Astrocyte (in vitro differentiated cells and primary cell): ENCODE measurements around the gene CNOT1. TPM values are rescaled to one million over a fixed set of nuclear protein-coding genes. Genes with fewer than 3 reads are reported as not detected.

Experiments
- DNase-seq: peaks from one replicate; pipeline ENCODE4 v3.0.0-alpha.2; 2010; ENCODE audit warnings: low read depth
- FAIRE-seq: peaks from 2 replicates; lab custom pipeline; 2011; peaks lifted over from hg19 to GRCh38; lab: Jason Lieb, UNC
- H2AFZ ChIP-seq: 2 replicates; pipeline ENCODE4 v1.6.0; 2012; ENCODE audit warnings: low read depth, low read length, inconsistent platforms
- H3K27ac ChIP-seq: 2 replicates; pipeline ENCODE4 v1.5.1; 2011; ENCODE audit warnings: low read depth, low read length, inconsistent platforms
- H3K27me3 ChIP-seq: 2 replicates; pipeline ENCODE4 v1.6.0; 2011; ENCODE audit warnings: low read length, inconsistent platforms; ENCODE audit not compliant: insufficient read depth
- H3K36me3 ChIP-seq: 2 replicates; pipeline ENCODE4 v1.5.1; 2011; ENCODE audit warnings: low read length, inconsistent platforms; ENCODE audit not compliant: insufficient read depth
- H3K4me1 ChIP-seq: 2 replicates; pipeline ENCODE4 v1.5.1; 2011; ENCODE audit warnings: low read length, inconsistent platforms; ENCODE audit not compliant: insufficient read depth
- H3K4me2 ChIP-seq: 2 replicates; pipeline ENCODE4 v1.6.0; 2012; ENCODE audit warnings: low read length, inconsistent platforms
- H3K4me3 ChIP-seq: 2 replicates; pipeline ENCODE4 v1.5.1; 2011; ENCODE audit warnings: low read depth, mild to moderate bottlenecking, low read length, inconsistent platforms; ENCODE audit not compliant: insufficient read depth
- H3K79me2 ChIP-seq: 2 replicates; pipeline ENCODE4 v1.6.0; 2012; ENCODE audit warnings: mild to moderate bottlenecking, low read length, inconsistent platforms; ENCODE audit not compliant: insufficient read depth
- H3K9ac ChIP-seq: 2 replicates; pipeline ENCODE4 v1.6.0; 2012; ENCODE audit warnings: mild to moderate bottlenecking, low read length, inconsistent platforms
- H3K9me3 ChIP-seq: 2 replicates; pipeline ENCODE4 v1.5.1; 2012; ENCODE audit warnings: low read depth, mild to moderate bottlenecking, low read length, inconsistent platforms; ENCODE audit not compliant: insufficient read depth
- H4K20me1 ChIP-seq: 2 replicates; pipeline ENCODE4 v1.6.0; 2012; ENCODE audit warnings: low read length, inconsistent platforms; ENCODE audit not compliant: insufficient read depth
- H3K27ac Mint-ChIP-seq: one replicate; pipeline ENCODE4 v1.8.0; 2021; ENCODE audit warnings: mild to moderate bottlenecking, mixed read lengths; ENCODE audit not compliant: unreplicated experiment
- H3K27me3 Mint-ChIP-seq: one replicate; pipeline ENCODE4 v1.8.0; 2021; ENCODE audit warnings: low read depth, mixed read lengths; ENCODE audit not compliant: unreplicated experiment
- H3K36me3 Mint-ChIP-seq: one replicate; pipeline ENCODE4 v1.8.0; 2021; ENCODE audit warnings: low read depth, mixed read lengths; ENCODE audit not compliant: unreplicated experiment
- H3K4me1 Mint-ChIP-seq: one replicate; pipeline ENCODE4 v1.8.0; 2021; ENCODE audit warnings: low read depth, mixed read lengths; ENCODE audit not compliant: unreplicated experiment
- H3K4me3 Mint-ChIP-seq: one replicate; pipeline ENCODE4 v1.8.0; 2021; ENCODE audit warnings: mild to moderate bottlenecking, moderate library complexity, mixed read lengths; ENCODE audit not compliant: unreplicated experiment
- H3K9me3 Mint-ChIP-seq: one replicate; pipeline ENCODE4 v1.8.0; 2021; ENCODE audit warnings: mild to moderate bottlenecking, mixed read lengths; ENCODE audit not compliant: unreplicated experiment
- EZH2 ChIP-seq: IDR thresholded peaks from 2 replicates; pipeline ENCODE4 v1.6.1; 2012; ENCODE audit warnings: mild to moderate bottlenecking, low read length, inconsistent platforms; ENCODE audit not compliant: insufficient read depth
- total RNA-seq: library from RNA; stranded (reverse); gene quantifications from 2 replicates; pipeline ENCODE4 v1.2.1, GENCODE V29; 2021
- TF ChIP-seq, protein P1 (sequence below): IDR thresholded peaks from 2 replicates; pipeline ENCODE4 v1.5.1; 2011; ENCODE audit warnings: low read depth, mild to moderate bottlenecking, inconsistent platforms, low read length, moderate library complexity; ENCODE audit not compliant: insufficient read depth

CNOT1 gene
- total RNA-seq, 1 donor from 2014 or later, result 212 TPM

DNA sequence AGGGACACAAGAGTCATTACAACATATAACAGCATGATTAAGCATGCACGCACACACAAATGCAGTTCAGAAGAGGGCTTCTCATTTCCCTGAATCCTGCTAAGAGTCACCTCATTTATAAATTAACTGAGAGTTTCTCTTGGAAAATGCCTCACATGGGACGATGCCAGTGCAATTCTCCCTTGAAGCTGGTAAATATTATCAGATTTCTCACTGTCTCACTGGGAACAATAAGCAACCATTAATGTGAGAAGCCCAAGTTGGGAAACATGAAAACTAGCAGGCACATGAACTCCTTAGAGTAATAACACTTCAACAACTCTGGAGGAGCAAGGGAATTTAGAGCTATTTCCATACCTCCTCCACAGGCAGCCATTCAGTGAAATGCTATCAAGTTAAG is 87.9 kb downstream of the CNOT1 start:
- H3K9me3 ChIP-seq, result no peaks in the 10 kb centered on the region
- no peaks in the 10 kb centered on the region for H3K27me3 Mint-ChIP-seq
- no peaks in the 10 kb centered on the region for H3K4me1 ChIP-seq
- no peak overlapping the region for H3K4me3 Mint-ChIP-seq
- peaks cover 24% of the 10 kb centered on the region for H3K36me3 Mint-ChIP-seq
- H3K27ac ChIP-seq, result no peak overlapping the region
- no peak overlapping the region for H3K4me2 ChIP-seq
- no peak overlapping the region for H3K4me3 ChIP-seq
- H3K9me3 Mint-ChIP-seq, result no peaks in the 10 kb centered on the region
- H3K79me2 ChIP-seq, result peaks cover 8% of the 10 kb centered on the region
- no peaks in the 10 kb centered on the region for H3K27me3 ChIP-seq
- no peak overlapping the region for H3K9ac ChIP-seq
- H3K36me3 ChIP-seq, result peaks cover 86% of the 10 kb centered on the region
- no peaks in the 10 kb centered on the region for H3K4me1 Mint-ChIP-seq
- H3K27ac Mint-ChIP-seq, result no peak overlapping the region
- H2AFZ ChIP-seq, result no peak overlapping the region
- FAIRE-seq, result no peak
- DNase-seq, result no peak
- peaks cover 13% of the 10 kb centered on the region for H4K20me1 ChIP-seq
- TF ChIP-seq EZH2, result no peak
- TF ChIP-seq, protein P1, sequence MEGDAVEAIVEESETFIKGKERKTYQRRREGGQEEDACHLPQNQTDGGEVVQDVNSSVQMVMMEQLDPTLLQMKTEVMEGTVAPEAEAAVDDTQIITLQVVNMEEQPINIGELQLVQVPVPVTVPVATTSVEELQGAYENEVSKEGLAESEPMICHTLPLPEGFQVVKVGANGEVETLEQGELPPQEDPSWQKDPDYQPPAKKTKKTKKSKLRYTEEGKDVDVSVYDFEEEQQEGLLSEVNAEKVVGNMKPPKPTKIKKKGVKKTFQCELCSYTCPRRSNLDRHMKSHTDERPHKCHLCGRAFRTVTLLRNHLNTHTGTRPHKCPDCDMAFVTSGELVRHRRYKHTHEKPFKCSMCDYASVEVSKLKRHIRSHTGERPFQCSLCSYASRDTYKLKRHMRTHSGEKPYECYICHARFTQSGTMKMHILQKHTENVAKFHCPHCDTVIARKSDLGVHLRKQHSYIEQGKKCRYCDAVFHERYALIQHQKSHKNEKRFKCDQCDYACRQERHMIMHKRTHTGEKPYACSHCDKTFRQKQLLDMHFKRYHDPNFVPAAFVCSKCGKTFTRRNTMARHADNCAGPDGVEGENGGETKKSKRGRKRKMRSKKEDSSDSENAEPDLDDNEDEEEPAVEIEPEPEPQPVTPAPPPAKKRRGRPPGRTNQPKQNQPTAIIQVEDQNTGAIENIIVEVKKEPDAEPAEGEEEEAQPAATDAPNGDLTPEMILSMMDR, result no peak

DNA sequence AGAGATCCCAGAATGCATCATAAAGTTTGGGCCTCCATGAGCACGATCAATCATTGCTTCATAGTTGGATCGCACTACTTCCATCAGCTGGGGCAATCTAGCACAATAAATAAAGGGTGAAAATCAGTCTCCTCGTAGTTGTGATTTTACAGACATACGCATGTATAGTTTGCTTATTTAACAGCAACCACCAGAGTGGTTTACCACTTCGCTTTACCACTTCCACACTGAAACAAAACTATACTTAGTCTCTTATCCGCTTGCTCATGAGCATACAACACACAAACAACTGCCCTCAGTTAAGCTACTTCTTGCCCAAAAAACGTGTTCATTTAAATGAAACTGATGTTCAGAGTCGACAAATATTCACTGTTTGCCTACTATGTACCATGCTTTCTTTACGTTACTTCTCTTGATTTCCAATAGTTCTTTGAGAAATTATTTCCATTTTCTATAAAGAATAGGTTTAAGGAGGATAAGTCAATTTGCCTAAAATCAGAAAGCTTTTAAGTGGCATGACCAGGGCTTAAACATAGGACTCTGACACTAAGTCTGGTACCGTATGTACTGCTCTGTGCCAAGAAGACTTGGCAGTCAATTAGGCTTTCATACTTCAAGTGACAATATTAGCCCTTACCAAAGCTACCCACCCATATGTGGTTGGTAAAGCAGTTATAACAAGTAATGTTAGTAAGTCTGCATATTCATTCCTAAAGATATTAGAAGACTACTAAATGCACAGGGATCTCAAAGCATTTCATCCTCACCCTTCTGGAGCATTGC is 92.3 kb downstream of the CNOT1 start:
- no peaks in the 10 kb centered on the region for H3K27me3 ChIP-seq
- peaks cover 80% of the 10 kb centered on the region for H3K36me3 ChIP-seq
- Mint-ChIP-seq H3K27ac (no peak overlapping the region), H3K36me3 (peaks cover 23% of the 10 kb centered on the region), H3K9me3 (no peaks in the 10 kb centered on the region), H3K4me3 (no peak overlapping the region), H3K4me1 (no peaks in the 10 kb centered on the region), H3K27me3 (no peaks in the 10 kb centered on the region)
- DNase-seq (no peak), FAIRE-seq (no peak)
- no peaks in the 10 kb centered on the region for H3K9me3 ChIP-seq
- H3K4me3 ChIP-seq, result no peak overlapping the region
- H3K9ac ChIP-seq, result no peak overlapping the region
- H3K4me1 ChIP-seq, result no peaks in the 10 kb centered on the region
- H3K4me2 ChIP-seq, result no peak overlapping the region
- no peak for TF ChIP-seq EZH2
- TF ChIP-seq, protein P1, result no peak
- H3K27ac ChIP-seq, result no peak overlapping the region
- H2AFZ ChIP-seq, result no peak overlapping the region
- H3K79me2 ChIP-seq, result peaks cover 5% of the 10 kb centered on the region
- H4K20me1 ChIP-seq, result peaks cover 13% of the 10 kb centered on the region

DNA sequence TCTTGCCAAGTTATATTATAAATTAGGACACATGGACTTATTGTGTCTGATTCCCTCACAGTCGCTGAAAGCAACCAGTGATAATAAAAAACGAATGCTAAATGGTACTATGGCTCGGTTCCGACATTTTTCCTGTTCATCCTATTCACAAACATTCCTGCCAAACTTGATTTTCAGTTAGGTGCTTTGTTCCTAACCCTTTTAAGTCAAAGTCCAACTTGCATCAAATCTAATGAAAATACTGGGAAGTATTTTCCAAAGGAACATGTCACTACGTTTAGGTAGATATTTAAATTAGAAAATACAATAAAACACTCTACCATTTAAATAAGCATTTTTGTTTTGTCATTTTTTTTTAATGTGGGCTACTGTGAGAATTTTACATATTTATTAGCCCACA is 93.3 kb downstream of the CNOT1 start:
- Histone ChIP-seq H4K20me1 (peaks cover 9% of the 10 kb centered on the region), H3K4me1 (no peaks in the 10 kb centered on the region), H2AFZ (no peak overlapping the region), H3K36me3 (peaks cover 80% of the 10 kb centered on the region), H3K4me2 (no peak overlapping the region), H3K9ac (no peak overlapping the region), H3K79me2 (no peaks in the 10 kb centered on the region), H3K9me3 (no peaks in the 10 kb centered on the region), H3K4me3 (no peak overlapping the region), H3K27ac (no peak overlapping the region), H3K27me3 (no peaks in the 10 kb centered on the region)
- no peaks in the 10 kb centered on the region for H3K9me3 Mint-ChIP-seq
- TF ChIP-seq, protein P1, result no peak
- TF ChIP-seq EZH2, result no peak
- no peak overlapping the region for H3K27ac Mint-ChIP-seq
- H3K4me1 Mint-ChIP-seq, result no peaks in the 10 kb centered on the region
- DNase-seq (no peak), FAIRE-seq (no peak)
- no peaks in the 10 kb centered on the region for H3K27me3 Mint-ChIP-seq
- H3K36me3 Mint-ChIP-seq, result peaks cover 23% of the 10 kb centered on the region
- no peak overlapping the region for H3K4me3 Mint-ChIP-seq
